GM19043 (cell line): ENCODE data around the gene GPX4.
"Not testable (repeated sequence)": the region's sequence is repeated elsewhere in the genome, so short reads cannot be mapped to it uniquely, and the experiment has no call there.

Experiments
- ATAC-seq: cut with Tn5 transposase; IDR thresholded peaks from one replicate; pipeline ENCODE4 v1.9.1; 2021; ENCODE audit warnings: low read depth; ENCODE audit not compliant: unreplicated experiment

GPX4 gene

GRCh38 chr19:1129084-1129483, 25.3 kb downstream of the GPX4 start:
- not testable (repeated sequence) for ATAC-seq

- ATAC-seq = no peak
These were observed 25.7 kb downstream of the GPX4 start for GRCh38 chr19:1129535-1129934.

GRCh38 chr19:1130771-1131717, 27.2 kb downstream of the GPX4 start:
- ATAC-seq = no peak

- ATAC-seq = no peak
These were observed 28.1 kb downstream of the GPX4 start for GRCh38 chr19:1131718-1132551.

GRCh38 chr19:1132552-1133383, 29.0 kb downstream of the GPX4 start:
- ATAC-seq = no peak

GRCh38 chr19:1133471-1133929, 29.7 kb downstream of the GPX4 start:
- ATAC-seq = no peak

GRCh38 chr19:1134431-1134830, 30.6 kb downstream of the GPX4 start:
- ATAC-seq = no peak

- no peak for ATAC-seq
These were observed 31.7 kb downstream of the GPX4 start for GRCh38 chr19:1135454-1135853.

GRCh38 chr19:1136201-1136600, 32.4 kb downstream of the GPX4 start:
- no peak for ATAC-seq

GRCh38 chr19:1136621-1137317, 33.0 kb downstream of the GPX4 start:
- no peak for ATAC-seq

- no peak for ATAC-seq
These were observed 34.3 kb downstream of the GPX4 start for GRCh38 chr19:1138121-1138520.

GRCh38 chr19:1139126-1139525, 35.3 kb downstream of the GPX4 start:
- no peak for ATAC-seq

GRCh38 chr19:1140272-1141027, 36.7 kb downstream of the GPX4 start:
- ATAC-seq = no peak

GRCh38 chr19:1141944-1142343, 38.1 kb downstream of the GPX4 start:
- ATAC-seq = no peak

GRCh38 chr19:1143828-1144399, 40.1 kb downstream of the GPX4 start:
- ATAC-seq = no peak

- no peak for ATAC-seq
These were observed 40.9 kb downstream of the GPX4 start for GRCh38 chr19:1144741-1145140.

- no peak for ATAC-seq
These were observed 42.0 kb downstream of the GPX4 start for GRCh38 chr19:1145635-1146411.

- ATAC-seq = no peak
These were observed 42.6 kb downstream of the GPX4 start for GRCh38 chr19:1146412-1146699.
